ENCODE results near the gene TUBB4A.
A peak's percentile ranks its signal among the peaks of the same experiment; 100 is the strongest.

The TUBB4A gene

GRCh38 chr19:6484230-6484629, 17.9 kb downstream of the TUBB4A start:
- H3K4me1 ChIP-seq (ENCODE audit: control insufficient read depth, insufficient read depth, low read length): peaks cover 2% of the 10 kb centered on the region
- no peaks in the 10 kb centered on the region for H3K9me3 ChIP-seq (ENCODE audit: control insufficient read depth, insufficient read depth, low read length)
- H3K27me3 ChIP-seq (ENCODE audit: control insufficient read depth, insufficient read depth, low read length): no peaks in the 10 kb centered on the region
- H3K4me3 ChIP-seq (ENCODE audit: low read depth, low read length): no peak overlapping the region
- no peak overlapping the region for H3K9ac ChIP-seq (ENCODE audit: low read depth, low read length)
- no peaks in the 10 kb centered on the region for H3K36me3 ChIP-seq (ENCODE audit: control insufficient read depth, insufficient read depth, low read length)

GRCh38 chr19:6483235-6483634, 18.9 kb downstream of the TUBB4A start:
- no peak overlapping the region for H3K9ac ChIP-seq (ENCODE audit: low read depth, low read length)
- no peaks in the 10 kb centered on the region for H3K36me3 ChIP-seq (ENCODE audit: control insufficient read depth, insufficient read depth, low read length)

GRCh38 chr19:6482343-6482686, 19.8 kb downstream of the TUBB4A start:
- H3K27me3 ChIP-seq (ENCODE audit: control insufficient read depth, insufficient read depth, low read length): no peaks in the 10 kb centered on the region
- no peaks in the 10 kb centered on the region for H3K9me3 ChIP-seq (ENCODE audit: control insufficient read depth, insufficient read depth, low read length)
- no peak overlapping the region for H3K9ac ChIP-seq (ENCODE audit: low read depth, low read length)
- peaks cover 3% of the 10 kb centered on the region for H3K4me1 ChIP-seq (ENCODE audit: control insufficient read depth, insufficient read depth, low read length)
- H3K36me3 ChIP-seq (ENCODE audit: control insufficient read depth, insufficient read depth, low read length): no peaks in the 10 kb centered on the region
- no peak overlapping the region for H3K4me3 ChIP-seq (ENCODE audit: low read depth, low read length)

More at GRCh38 chr19:6483235-6483634, 18.9 kb downstream of the TUBB4A start:
- Histone ChIP-seq H3K4me3 (ENCODE audit: low read depth, low read length) (no peak overlapping the region), H3K4me1 (ENCODE audit: control insufficient read depth, insufficient read depth, low read length) (peaks cover 3% of the 10 kb centered on the region), H3K27me3 (ENCODE audit: control insufficient read depth, insufficient read depth, low read length) (no peaks in the 10 kb centered on the region), H3K9me3 (ENCODE audit: control insufficient read depth, insufficient read depth, low read length) (no peaks in the 10 kb centered on the region)

GRCh38 chr19:6481541-6482342, 20.4 kb downstream of the TUBB4A start, which contains the start of gene DENND1C:
Gene DENND1C, minus strand, starts transcription at chr19:6481787. Its CDS starts 92 bp downstream, at chr19:6481695.
- Histone ChIP-seq H3K36me3 (ENCODE audit: control insufficient read depth, insufficient read depth, low read length) (no peaks in the 10 kb centered on the region), H3K27me3 (ENCODE audit: control insufficient read depth, insufficient read depth, low read length) (no peaks in the 10 kb centered on the region), H3K9me3 (ENCODE audit: control insufficient read depth, insufficient read depth, low read length) (no peaks in the 10 kb centered on the region), H3K4me3 (ENCODE audit: low read depth, low read length) (no peak within 1 kb of the TSS), H3K4me1 (ENCODE audit: control insufficient read depth, insufficient read depth, low read length) (peaks cover 3% of the 10 kb centered on the region), H3K9ac (ENCODE audit: low read depth, low read length) (no peak within 1 kb of the TSS)

GRCh38 chr19:6480848-6481415, 21.2 kb downstream of the TUBB4A start:
- Histone ChIP-seq H3K9me3 (ENCODE audit: control insufficient read depth, insufficient read depth, low read length) (no peaks in the 10 kb centered on the region), H3K27me3 (ENCODE audit: control insufficient read depth, insufficient read depth, low read length) (no peaks in the 10 kb centered on the region), H3K9ac (ENCODE audit: low read depth, low read length) (no peak overlapping the region), H3K4me1 (ENCODE audit: control insufficient read depth, insufficient read depth, low read length) (peaks cover 3% of the 10 kb centered on the region), H3K4me3 (ENCODE audit: low read depth, low read length) (no peak overlapping the region), H3K36me3 (ENCODE audit: control insufficient read depth, insufficient read depth, low read length) (no peaks in the 10 kb centered on the region)

- Histone ChIP-seq H3K9ac (ENCODE audit: low read depth, low read length) (no peak overlapping the region), H3K27me3 (ENCODE audit: control insufficient read depth, insufficient read depth, low read length) (peaks cover 5% of the 10 kb centered on the region), H3K4me1 (ENCODE audit: control insufficient read depth, insufficient read depth, low read length) (peaks cover 3% of the 10 kb centered on the region), H3K4me3 (ENCODE audit: low read depth, low read length) (no peak overlapping the region), H3K36me3 (ENCODE audit: control insufficient read depth, insufficient read depth, low read length) (no peaks in the 10 kb centered on the region), H3K9me3 (ENCODE audit: control insufficient read depth, insufficient read depth, low read length) (no peaks in the 10 kb centered on the region)
These were observed 22.2 kb downstream of the TUBB4A start for GRCh38 chr19:6479836-6480398.

- Histone ChIP-seq H3K27me3 (ENCODE audit: control insufficient read depth, insufficient read depth, low read length) (peaks cover 11% of the 10 kb centered on the region), H3K4me3 (ENCODE audit: low read depth, low read length) (no peak overlapping the region), H3K9ac (ENCODE audit: low read depth, low read length) (no peak overlapping the region), H3K4me1 (ENCODE audit: control insufficient read depth, insufficient read depth, low read length) (peaks cover 3% of the 10 kb centered on the region), H3K9me3 (ENCODE audit: control insufficient read depth, insufficient read depth, low read length) (no peaks in the 10 kb centered on the region), H3K36me3 (ENCODE audit: control insufficient read depth, insufficient read depth, low read length) (no peaks in the 10 kb centered on the region)
These were observed 23.3 kb downstream of the TUBB4A start for GRCh38 chr19:6478815-6479214.

GRCh38 chr19:6476896-6477431, 25.1 kb downstream of the TUBB4A start:
- Histone ChIP-seq H3K4me3 (ENCODE audit: low read depth, low read length) (peak overlapping the region; percentile 77), H3K9ac (ENCODE audit: low read depth, low read length) (no peak overlapping the region), H3K4me1 (ENCODE audit: control insufficient read depth, insufficient read depth, low read length) (peaks cover 3% of the 10 kb centered on the region), H3K27me3 (ENCODE audit: control insufficient read depth, insufficient read depth, low read length) (peaks cover 11% of the 10 kb centered on the region), H3K36me3 (ENCODE audit: control insufficient read depth, insufficient read depth, low read length) (no peaks in the 10 kb centered on the region), H3K9me3 (ENCODE audit: control insufficient read depth, insufficient read depth, low read length) (no peaks in the 10 kb centered on the region)

- Histone ChIP-seq H3K4me1 (ENCODE audit: control insufficient read depth, insufficient read depth, low read length) (peaks cover 3% of the 10 kb centered on the region), H3K9ac (ENCODE audit: low read depth, low read length) (no peak overlapping the region), H3K36me3 (ENCODE audit: control insufficient read depth, insufficient read depth, low read length) (no peaks in the 10 kb centered on the region), H3K9me3 (ENCODE audit: control insufficient read depth, insufficient read depth, low read length) (no peaks in the 10 kb centered on the region), H3K4me3 (ENCODE audit: low read depth, low read length) (peak overlapping the region; percentile 81), H3K27me3 (ENCODE audit: control insufficient read depth, insufficient read depth, low read length) (peaks cover 11% of the 10 kb centered on the region)
These were observed 25.8 kb downstream of the TUBB4A start for GRCh38 chr19:6476155-6476895.

- Histone ChIP-seq H3K4me3 (ENCODE audit: low read depth, low read length) (peak overlapping the region; percentile 81), H3K9ac (ENCODE audit: low read depth, low read length) (peak overlapping the region; percentile 26)
These were observed 26.6 kb downstream of the TUBB4A start for GRCh38 chr19:6475321-6476108.

GRCh38 chr19:6473647-6474046, 28.5 kb downstream of the TUBB4A start:
- Histone ChIP-seq H3K36me3 (ENCODE audit: control insufficient read depth, insufficient read depth, low read length) (no peaks in the 10 kb centered on the region), H3K9ac (ENCODE audit: low read depth, low read length) (no peak overlapping the region), H3K9me3 (ENCODE audit: control insufficient read depth, insufficient read depth, low read length) (no peaks in the 10 kb centered on the region), H3K4me3 (ENCODE audit: low read depth, low read length) (no peak overlapping the region), H3K27me3 (ENCODE audit: control insufficient read depth, insufficient read depth, low read length) (peaks cover 11% of the 10 kb centered on the region), H3K4me1 (ENCODE audit: control insufficient read depth, insufficient read depth, low read length) (no peaks in the 10 kb centered on the region)

More at GRCh38 chr19:6475321-6476108, 26.6 kb downstream of the TUBB4A start:
- no peaks in the 10 kb centered on the region for H3K36me3 ChIP-seq (ENCODE audit: control insufficient read depth, insufficient read depth, low read length)
- peaks cover 11% of the 10 kb centered on the region for H3K27me3 ChIP-seq (ENCODE audit: control insufficient read depth, insufficient read depth, low read length)
- peaks cover 3% of the 10 kb centered on the region for H3K4me1 ChIP-seq (ENCODE audit: control insufficient read depth, insufficient read depth, low read length)
- H3K9me3 ChIP-seq (ENCODE audit: control insufficient read depth, insufficient read depth, low read length): no peaks in the 10 kb centered on the region

Data from iPS-15b (cell line).